ENCODE results near the gene CORO2B.
"Not testable (repeated sequence)": the region's sequence is repeated elsewhere in the genome, so short reads cannot be mapped to it uniquely, and the experiment has no call there.

Gene CORO2B

DNA sequence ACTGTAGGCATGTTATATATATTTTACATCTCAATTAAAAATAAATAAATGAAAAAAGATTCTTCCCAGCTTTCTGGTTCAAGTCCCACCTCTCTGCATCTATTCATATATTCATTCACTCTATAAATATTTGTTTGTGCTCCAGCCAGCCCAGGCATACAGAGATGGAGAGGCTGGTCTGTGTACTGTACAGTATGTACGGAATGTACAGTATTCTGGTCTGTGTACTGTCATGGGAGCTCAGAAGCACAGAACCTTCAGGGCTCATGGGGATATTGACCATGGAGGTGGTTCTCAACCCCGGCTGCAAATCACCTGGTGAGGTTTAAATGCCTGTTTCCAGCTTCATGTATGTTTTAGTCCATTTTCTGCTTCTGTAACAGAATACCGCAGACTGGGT, 13.8 kb downstream of the CORO2B start:
- DNase-seq = no peak

DNA sequence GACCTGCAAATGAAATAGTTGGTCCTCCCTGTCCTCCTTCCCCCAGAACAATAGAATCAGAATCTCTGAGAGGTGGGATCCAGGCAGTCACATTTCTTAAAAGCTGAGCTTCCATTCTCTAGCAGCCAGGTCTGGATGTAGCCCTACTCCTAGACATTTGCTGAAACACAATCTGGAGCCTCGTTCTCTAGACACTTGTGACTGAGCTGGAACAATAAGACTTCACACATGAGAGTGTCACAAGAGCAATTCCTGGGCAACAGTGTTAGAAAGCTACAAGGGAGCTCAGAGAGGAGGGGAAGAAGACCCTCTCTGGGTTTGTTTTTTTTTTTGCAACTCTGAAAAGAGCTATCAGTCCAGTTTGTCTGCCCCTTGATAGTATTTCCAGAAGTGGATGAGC, 14.5 kb downstream of the CORO2B start:
- no peak for DNase-seq

DNA sequence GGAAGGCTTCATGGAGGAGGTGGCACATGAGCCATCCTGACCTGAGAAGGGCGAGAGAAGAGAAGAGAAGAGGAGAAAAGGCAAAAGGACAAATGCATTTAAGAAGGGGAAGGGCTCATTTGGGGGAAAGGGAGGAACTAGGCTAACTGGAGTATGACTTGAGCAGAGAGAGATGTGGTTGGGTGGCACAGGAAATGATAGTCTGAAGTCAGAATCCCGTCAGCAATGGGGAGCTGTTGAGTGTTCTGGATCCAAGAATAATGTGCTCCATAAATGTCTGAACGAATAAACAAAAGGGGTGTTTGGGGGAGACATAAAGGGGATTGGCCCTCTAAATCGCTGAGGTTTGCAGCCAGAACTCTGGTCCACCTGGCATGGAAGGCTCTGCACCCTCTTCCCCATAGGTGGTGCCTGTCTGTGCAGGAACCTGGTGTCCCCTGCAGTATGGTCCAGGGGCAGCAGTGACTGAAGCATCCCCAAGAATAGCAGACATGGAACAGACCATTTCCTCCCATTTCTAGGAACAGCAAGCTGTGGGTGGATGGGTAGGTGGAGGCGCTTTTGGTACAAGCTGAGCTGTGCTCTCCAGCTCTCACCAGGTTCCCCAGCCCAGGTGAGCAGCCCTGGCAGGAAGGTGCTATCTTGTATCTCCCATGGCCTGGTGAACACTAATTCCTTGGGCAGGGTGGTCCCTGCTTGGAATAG, 15.2 kb downstream of the CORO2B start:
- no peak for DNase-seq

DNA sequence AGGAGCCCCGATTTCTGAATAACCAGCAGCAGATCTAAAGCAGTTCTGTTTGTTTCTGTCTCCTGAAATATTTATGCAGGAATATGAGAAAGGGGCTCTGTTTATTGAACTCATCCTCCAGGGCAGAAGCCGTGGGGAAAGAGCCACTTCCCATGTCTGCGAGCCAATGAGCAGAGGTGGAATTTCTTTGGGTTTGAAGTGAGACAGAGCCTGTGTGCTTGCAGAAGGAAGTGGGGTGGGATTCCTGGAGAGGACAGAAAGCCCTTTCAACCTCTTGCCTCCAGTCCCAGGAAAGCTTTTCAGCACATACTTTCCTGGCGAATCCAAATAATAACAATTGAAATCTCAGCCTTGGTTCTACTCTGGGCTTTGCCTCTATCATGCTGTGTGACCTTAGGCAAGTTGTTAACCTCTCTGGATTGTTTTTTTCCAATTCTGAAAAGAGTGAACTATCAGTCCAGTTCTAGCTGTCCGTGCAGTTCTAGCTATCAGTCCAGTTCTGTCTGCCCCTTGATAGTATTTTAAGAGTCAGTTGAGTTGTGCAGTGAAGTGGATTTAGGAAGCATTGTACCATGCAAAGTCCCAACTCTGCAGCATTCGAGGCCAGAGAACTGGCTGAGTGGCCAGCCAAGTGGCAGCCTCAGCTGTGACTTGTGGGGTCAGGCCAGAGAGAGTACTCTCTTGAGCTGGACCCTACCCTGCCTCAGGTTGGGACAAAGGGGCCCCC, 15.9 kb downstream of the CORO2B start:
- no peak for DNase-seq

DNA sequence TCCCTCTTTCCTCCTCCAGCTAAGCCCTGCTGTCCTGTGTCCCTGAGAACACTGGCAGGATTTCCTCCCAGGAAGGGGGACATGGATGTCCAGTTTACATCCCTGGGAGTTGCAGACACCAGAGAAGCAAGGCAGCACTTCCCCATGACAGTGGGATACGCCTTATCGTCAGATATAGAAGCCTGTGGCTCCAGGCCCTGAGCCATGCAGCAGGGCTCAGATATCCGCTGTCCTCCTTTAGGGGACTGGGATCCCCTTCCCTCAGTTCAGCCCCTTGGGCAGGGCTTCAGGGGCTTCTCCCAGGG, 16.4 kb downstream of the CORO2B start:
- DNase-seq = no peak

- no peak for DNase-seq
Observed at GRCh38 chr15:68595761-68596160, 17.0 kb downstream of the CORO2B start.

DNA sequence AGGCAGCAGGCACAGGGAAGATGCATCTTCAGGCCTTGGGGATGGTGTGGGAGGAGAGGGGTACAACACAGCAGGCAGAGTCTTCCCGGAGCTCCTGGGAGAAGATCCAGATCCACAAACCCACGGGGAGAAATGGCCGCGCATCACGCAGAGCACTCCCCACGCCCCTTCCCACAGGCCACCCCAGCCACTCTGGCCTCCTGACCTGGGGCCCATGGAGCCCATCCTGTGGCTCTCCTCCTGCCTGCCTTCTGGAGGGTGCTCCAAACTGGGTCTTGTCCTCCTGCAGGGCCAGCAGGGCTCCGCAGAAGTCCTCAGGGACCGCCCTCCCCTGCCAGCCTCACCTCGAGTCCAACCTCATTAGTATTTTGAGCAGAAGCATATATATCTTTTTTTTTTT, 17.9 kb downstream of the CORO2B start:
- DNase-seq = no peak

DNA sequence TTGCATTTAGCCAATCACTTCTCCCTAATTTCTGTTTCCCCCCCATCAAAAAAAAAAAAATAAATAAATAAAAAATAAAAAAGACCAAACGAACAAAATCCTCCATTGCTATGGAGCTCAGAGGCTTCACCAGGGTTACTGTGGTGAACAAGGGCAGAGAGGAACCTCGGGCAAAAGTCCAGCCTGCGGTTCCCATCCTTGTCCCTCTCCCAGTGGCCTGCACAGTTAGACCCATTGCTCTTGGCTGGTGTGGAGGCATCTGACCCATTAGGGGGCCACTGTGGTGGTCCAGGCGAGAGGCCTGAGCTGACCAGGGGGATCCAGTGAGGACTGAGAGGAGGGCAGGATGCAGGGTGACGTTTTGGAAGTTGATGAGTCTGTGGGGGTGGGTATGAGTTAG, 18.8 kb downstream of the CORO2B start:
- DNase-seq = no peak

DNA sequence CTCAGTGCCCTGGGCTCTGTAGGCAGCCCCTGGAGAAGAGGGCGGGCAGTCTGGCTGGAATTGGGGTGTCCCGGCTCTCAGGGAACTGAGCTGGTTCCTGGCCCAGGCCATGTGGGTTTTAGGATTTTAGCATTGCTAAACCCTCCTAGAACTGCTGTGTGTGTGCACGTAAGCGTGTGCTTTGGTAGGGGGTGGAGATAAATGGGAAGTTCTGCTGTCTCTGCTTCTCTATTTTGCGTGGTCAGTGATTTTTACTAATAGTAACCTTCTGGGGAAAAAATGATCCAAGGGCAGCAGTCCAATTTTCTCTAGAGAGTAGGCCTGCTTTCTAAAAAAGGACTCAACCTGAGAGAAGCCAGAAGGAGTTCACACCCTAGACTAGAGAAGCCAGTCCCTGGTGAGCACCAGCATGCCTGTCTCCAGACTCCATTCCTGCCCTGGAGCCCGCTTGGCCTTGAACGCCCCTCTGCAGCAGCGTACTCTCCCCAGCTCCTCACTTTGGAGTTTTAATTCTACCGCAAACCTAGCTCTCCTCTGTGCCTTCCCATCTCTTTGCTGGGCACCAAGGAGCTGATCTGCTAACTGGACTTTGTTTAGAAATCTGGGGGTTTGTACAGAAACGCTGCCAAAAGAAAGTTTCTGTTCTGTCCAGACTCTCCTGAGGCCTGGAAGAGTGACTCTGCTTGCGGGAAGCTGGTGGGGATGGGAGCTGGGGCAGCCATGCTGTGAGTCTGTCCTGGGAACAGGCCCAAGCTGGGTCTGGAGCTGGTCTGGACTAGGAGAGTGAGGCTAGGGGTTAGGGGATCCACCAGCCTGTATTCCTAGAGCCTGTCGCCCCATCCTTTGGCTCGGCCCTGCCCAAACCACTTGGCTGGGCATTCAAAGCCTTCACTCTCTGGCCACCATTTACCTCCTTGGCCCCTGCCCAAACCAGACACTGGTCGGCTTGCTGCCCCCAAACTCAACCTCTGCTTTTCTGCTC, 19.7 kb downstream of the CORO2B start:
- no peak for DNase-seq

- no peak for DNase-seq
Observed at GRCh38 chr15:68599153-68599545, 20.4 kb downstream of the CORO2B start.

DNA sequence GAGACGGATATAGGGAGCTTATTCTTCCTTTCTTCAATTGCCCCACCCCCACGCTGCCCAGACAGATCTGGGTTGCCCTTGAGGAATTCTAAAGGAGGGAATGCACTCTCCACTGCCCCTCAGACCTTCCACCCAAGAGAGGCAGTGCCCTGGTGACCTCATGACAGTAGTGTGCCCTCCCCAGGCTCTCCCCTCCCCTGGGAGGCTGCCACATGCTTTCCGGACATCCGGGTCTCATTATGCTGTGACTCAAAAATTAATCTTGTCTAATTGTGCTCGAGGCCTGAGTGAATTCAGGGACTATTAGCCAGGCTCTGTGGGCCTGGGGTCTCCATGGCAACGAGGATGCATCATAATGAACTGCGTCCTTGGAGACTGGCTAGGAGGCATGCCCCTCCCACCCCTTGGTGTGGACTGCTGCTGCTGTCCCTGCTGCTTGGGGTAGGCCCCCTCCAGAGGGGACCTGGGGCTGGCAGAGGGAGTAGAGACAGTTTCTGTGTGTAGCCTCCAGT, 20.8 kb downstream of the CORO2B start:
- no peak for DNase-seq

- no peak for DNase-seq
Observed at GRCh38 chr15:68601206-68602197, 22.7 kb downstream of the CORO2B start.

GRCh38 chr15:68602459-68603215, 23.8 kb downstream of the CORO2B start:
- DNase-seq = no peak

DNA sequence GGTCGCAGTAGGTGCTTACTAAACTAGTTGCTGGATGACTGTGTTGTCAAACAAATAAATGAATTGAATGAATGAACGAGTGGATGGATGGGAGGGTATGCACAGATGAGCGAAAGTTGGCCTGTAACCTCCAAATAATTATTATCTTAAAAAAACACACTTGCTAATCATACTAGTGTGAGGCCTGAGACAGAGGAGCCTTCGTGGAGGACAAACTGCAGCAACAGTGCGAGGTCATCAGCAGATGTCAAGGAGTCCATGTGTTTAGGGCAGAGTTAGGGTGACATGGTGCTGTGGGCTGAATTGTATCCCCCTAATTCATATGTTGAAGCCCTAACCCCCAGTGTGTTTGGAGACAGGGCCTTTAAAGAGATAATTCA, 24.4 kb downstream of the CORO2B start:
- no peak for DNase-seq

DNA sequence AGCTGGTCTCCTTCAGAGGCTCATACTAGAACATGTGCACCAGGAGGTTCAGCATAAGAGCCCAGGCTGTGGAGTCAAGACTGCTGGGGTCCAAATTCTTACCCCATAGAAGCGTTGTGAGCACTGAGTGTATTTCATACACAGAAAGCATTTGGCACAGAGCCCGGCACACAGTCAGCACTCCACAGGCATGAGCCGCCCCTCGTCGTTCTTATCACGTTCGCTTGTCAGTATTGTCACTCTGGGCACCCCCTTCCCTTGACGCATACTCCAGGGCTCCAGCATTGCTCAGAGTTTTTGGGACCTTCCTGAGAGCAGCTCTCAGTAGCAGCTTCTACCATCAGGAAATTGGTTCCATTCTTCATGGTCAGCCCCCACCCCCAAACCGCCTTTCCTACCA, 25.2 kb downstream of the CORO2B start:
- no peak for DNase-seq

- not testable (repeated sequence) for DNase-seq
Observed at GRCh38 chr15:68604840-68605478, 26.2 kb downstream of the CORO2B start.

GRCh38 chr15:68606375-68606774, 27.6 kb downstream of the CORO2B start:
- DNase-seq = no peak

DNA sequence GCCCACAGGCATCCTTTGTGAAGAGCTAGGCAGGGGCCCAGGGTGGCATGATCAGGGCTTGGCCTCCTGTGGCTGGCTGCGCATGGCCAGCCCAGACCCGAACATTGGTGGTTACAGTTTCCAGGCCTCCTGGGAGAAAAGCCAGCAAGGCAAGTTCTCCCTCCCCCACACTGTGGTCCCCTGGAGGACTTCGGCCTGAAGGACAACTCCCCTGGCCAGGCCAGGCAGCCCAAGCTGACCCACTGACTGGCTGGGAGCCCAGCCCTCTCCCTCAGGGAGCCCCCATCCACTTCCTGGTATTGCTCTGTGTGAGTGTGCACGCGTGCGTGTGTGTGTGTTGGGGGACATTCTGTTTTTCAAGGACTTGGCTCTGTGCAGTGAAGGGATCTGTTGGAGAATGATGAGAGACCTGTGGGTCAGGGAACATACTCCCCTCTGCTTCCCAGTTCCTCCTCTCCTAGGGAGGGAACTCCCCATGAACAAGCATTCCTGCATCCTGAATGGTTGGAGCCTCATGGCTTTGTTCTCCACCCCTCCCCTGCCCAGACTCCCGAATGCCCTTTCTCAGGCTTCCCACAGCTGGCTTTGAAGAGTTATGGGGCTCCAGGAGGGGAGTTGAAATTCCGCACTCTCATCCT, 29.5 kb downstream of the CORO2B start:
- no peak for DNase-seq

DNA sequence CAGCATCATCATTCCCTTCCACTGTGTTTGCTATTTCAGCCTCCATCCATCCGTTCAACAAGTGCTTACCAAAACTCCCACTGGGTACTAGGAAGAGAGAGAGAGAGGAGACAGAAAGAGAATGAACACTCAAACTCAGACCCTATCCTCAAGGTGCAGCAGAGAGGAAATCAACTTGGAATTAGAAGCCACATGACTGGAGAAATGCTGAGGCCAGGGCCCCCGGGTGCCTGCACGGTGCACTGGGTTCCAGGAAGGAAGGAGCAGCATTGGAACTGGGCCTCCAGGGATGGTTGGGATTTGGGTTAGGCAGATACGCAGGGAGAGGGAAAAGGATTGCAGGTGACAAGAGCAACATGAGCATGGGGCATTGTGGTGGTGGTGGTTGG, 30.0 kb downstream of the CORO2B start:
- DNase-seq = no peak

DNA sequence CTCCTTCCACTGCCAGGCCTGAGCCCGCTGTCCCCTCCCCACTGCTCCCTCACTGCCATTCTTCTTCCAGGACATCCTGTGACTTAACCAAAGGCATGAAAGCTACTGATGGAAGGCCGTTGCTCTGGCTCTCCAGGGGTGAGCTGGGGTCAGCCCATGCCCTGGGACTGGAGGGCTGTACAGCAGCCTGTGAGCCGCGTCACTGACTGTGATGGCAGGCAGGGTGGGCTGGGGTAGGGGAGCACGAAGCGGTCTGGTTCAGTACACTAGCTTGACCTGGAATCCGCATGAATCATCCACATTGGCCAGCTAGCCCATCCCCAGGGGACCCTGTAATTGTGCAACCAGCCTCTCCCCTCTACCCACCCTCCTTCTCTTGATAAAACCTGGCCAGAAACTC, 30.8 kb downstream of the CORO2B start:
- DNase-seq = no peak

Data from cortex of kidney (tissue), 1 donor.